ENCODE data around the gene ATP8B3.

The ATP8B3 gene

GRCh38 chr19:1813192-1814182 is 1.4 kb upstream of the ATP8B3 start:
- peaks cover 15% of the 10 kb centered on the region for H4K20me1 ChIP-seq (ENCODE audit: insufficient read depth, low read length)
- peak overlapping the region; percentile 92 for H3K4me2 ChIP-seq (ENCODE audit: insufficient read depth, low read length)
- H3K9me3 ChIP-seq (ENCODE audit: insufficient read depth, low read length, severe bottlenecking): no peaks in the 10 kb centered on the region
- H3K27ac ChIP-seq (ENCODE audit: low read length): peak overlapping the region; percentile 88
- H3K4me3 ChIP-seq (ENCODE audit: low read depth in 1 of 2, low read length in 2 of 2): peak overlapping the region; percentile 16 to 74; a peak in 3 of 4 replicates
- H3K27me3 ChIP-seq (ENCODE audit: insufficient read depth, low read length, poor library complexity): no peaks in the 10 kb centered on the region
- DNase-seq (no peak), ATAC-seq (ENCODE audit: insufficient read depth, low read depth) (no peak)
- peaks cover 36% of the 10 kb centered on the region for H3K36me3 ChIP-seq (ENCODE audit: insufficient read depth, low read length)
- H3K4me1 ChIP-seq (ENCODE audit: insufficient read depth, low read length): peaks cover 43% of the 10 kb centered on the region
- peak overlapping the region; percentile 58 for H3K9ac ChIP-seq (ENCODE audit: low read depth, low read length)
- H3K79me2 ChIP-seq (ENCODE audit: insufficient read depth, low read length): peaks cover 14% of the 10 kb centered on the region
- peak overlapping the region; percentile 77 for H2AFZ ChIP-seq (ENCODE audit: low read depth, low read length)
- TF ChIP-seq CTCF (IDR thresholded peaks at IDR 0.05; ENCODE audit: borderline replicate concordance, extremely low read depth, low read length, poor library complexity, severe bottlenecking) (no peak), EZH2 (IDR thresholded peaks at IDR 0.05; ENCODE audit: borderline replicate concordance, low read depth, low read length, severe bottlenecking) (no peak)

GRCh38 chr19:1812426-1813191 is 533 bp upstream of the ATP8B3 start:
- Histone ChIP-seq H3K79me2 (ENCODE audit: insufficient read depth, low read length) (peaks cover 14% of the 10 kb centered on the region), H3K36me3 (ENCODE audit: insufficient read depth, low read length) (peaks cover 36% of the 10 kb centered on the region), H3K27me3 (ENCODE audit: insufficient read depth, low read length, poor library complexity) (no peaks in the 10 kb centered on the region), H4K20me1 (ENCODE audit: insufficient read depth, low read length) (peaks cover 10% of the 10 kb centered on the region; the same call in 1 of the 2 replicates), H3K9ac (ENCODE audit: low read depth, low read length) (peak overlapping the region; percentile 58), H3K4me2 (ENCODE audit: insufficient read depth, low read length) (peak overlapping the region; percentile 92), H3K9me3 (ENCODE audit: insufficient read depth, low read length, severe bottlenecking) (no peaks in the 10 kb centered on the region), H2AFZ (ENCODE audit: low read depth, low read length) (peak overlapping the region; percentile 77), H3K27ac (ENCODE audit: low read length) (peak overlapping the region; percentile 88), H3K4me1 (ENCODE audit: insufficient read depth, low read length) (peaks cover 43% of the 10 kb centered on the region), H3K4me3 (ENCODE audit: low read depth in 1 of 2, low read length in 2 of 2) (peak overlapping the region; percentile 16 to 74; a peak in 3 of 4 replicates)
- peak; percentile 99 for DNase-seq
- TF ChIP-seq CTCF (IDR thresholded peaks at IDR 0.05; ENCODE audit: borderline replicate concordance, extremely low read depth, low read length, poor library complexity, severe bottlenecking) (peak; percentile 86), EZH2 (IDR thresholded peaks at IDR 0.05; ENCODE audit: borderline replicate concordance, low read depth, low read length, severe bottlenecking) (no peak)
- peak; percentile 87 for ATAC-seq (ENCODE audit: insufficient read depth, low read depth)

GRCh38 chr19:1811472-1811894 is 593 bp downstream of the ATP8B3 start:
- no peaks in the 10 kb centered on the region for H3K9me3 ChIP-seq (ENCODE audit: insufficient read depth, low read length, severe bottlenecking)
- peak overlapping the region; percentile 70 to 74; a peak in 3 of 4 replicates for H3K4me3 ChIP-seq (ENCODE audit: low read depth in 1 of 2, low read length in 2 of 2)
- H3K79me2 ChIP-seq (ENCODE audit: insufficient read depth, low read length): peaks cover 14% of the 10 kb centered on the region
- peaks cover 35% of the 10 kb centered on the region for H3K36me3 ChIP-seq (ENCODE audit: insufficient read depth, low read length)
- peaks cover 43% of the 10 kb centered on the region for H3K4me1 ChIP-seq (ENCODE audit: insufficient read depth, low read length)
- H3K9ac ChIP-seq (ENCODE audit: low read depth, low read length): peak overlapping the region; percentile 73
- H3K27ac ChIP-seq (ENCODE audit: low read length): peak overlapping the region; percentile 84
- DNase-seq (peak; percentile 34), ATAC-seq (ENCODE audit: insufficient read depth, low read depth) (no peak)
- H3K4me2 ChIP-seq (ENCODE audit: insufficient read depth, low read length): peak overlapping the region; percentile 92
- TF ChIP-seq EZH2 (IDR thresholded peaks at IDR 0.05; ENCODE audit: borderline replicate concordance, low read depth, low read length, severe bottlenecking) (no peak), CTCF (IDR thresholded peaks at IDR 0.05; ENCODE audit: borderline replicate concordance, extremely low read depth, low read length, poor library complexity, severe bottlenecking) (no peak)
- H4K20me1 ChIP-seq (ENCODE audit: insufficient read depth, low read length): peaks cover 7% of the 10 kb centered on the region; the same call in 1 of the 2 replicates
- no peaks in the 10 kb centered on the region for H3K27me3 ChIP-seq (ENCODE audit: insufficient read depth, low read length, poor library complexity)
- H2AFZ ChIP-seq (ENCODE audit: low read depth, low read length): peak overlapping the region; percentile 72

Data from DND-41 (cell line).